ENCODE measurements around the gene BCAS1.

BCAS1 gene

DNA sequence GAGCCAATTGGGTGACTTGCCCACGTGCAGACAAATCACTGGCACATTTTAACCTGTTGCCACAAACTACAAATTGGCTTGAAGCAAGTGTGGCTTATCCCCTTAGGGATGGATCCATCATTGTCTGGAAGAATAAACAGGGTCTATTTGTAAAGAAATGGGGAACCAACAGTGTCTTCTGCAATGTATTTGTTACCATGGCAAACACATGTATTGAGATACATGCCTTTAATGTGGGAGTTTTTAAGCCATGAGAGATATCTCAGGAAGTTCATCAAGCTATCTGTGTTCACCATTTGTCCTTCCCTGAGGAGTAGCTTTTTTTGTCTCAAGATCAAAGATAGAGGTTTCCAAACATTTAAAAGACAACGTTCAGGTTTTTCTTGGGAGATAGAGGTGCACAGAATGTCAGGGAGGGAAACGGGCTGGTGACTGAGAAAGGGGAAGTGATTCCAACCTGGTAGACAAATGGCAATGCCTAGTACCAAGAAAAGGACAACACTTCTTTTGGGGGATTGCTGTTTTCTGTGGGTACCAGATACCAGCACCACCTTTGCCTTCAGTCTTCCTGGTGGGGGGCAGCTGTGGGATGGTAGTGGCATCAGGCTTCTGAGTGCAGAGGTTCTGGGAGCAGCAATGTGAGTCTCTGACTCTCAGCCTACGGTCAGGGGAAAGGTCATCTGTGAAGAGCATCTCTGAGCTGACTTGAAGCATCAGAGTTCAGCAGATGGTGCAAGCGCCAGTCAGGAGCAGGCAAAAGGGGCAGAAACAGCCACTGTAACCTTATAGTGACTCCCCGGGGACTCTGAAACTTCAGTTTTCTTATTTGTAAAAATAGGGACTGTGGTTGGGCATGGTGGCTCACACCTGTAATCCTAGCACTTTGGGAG lies 20.1 kb upstream of the BCAS1 start:
- DNase-seq (ENCODE audit: low read depth): no peak
- TF ChIP-seq, protein P1, sequence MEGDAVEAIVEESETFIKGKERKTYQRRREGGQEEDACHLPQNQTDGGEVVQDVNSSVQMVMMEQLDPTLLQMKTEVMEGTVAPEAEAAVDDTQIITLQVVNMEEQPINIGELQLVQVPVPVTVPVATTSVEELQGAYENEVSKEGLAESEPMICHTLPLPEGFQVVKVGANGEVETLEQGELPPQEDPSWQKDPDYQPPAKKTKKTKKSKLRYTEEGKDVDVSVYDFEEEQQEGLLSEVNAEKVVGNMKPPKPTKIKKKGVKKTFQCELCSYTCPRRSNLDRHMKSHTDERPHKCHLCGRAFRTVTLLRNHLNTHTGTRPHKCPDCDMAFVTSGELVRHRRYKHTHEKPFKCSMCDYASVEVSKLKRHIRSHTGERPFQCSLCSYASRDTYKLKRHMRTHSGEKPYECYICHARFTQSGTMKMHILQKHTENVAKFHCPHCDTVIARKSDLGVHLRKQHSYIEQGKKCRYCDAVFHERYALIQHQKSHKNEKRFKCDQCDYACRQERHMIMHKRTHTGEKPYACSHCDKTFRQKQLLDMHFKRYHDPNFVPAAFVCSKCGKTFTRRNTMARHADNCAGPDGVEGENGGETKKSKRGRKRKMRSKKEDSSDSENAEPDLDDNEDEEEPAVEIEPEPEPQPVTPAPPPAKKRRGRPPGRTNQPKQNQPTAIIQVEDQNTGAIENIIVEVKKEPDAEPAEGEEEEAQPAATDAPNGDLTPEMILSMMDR (IDR thresholded peaks at IDR 0.05; ENCODE audit: control insufficient read depth, extremely low read depth, insufficient read depth): no peak

DNA sequence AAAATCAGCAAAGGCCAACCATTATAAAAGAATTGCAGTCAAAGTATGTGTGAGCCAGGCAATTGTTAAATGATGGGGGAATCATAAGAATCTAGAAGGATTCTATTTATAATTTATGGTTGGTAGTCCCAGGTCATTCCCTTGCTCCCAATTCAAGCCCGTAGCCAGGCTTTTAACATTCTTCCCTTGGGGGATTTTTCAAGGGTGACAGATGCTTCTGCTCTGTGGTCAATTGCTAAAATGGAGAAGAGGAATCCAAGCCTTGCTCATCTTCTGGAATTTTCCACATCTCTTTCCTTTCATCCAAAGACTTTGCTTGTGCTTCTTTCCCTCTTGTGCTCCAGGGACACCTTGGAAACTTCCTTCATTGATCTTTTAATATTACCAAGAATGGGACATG lies 18.0 kb upstream of the BCAS1 start:
- DNase-seq (ENCODE audit: low read depth): no peak
- H3K4me3 ChIP-seq (ENCODE audit: low read depth, low read length): no peak overlapping the region
- TF ChIP-seq, protein P1 (IDR thresholded peaks at IDR 0.05; ENCODE audit: control insufficient read depth, extremely low read depth, insufficient read depth): no peak

More for the DNA sequence above, 20.1 kb upstream of the BCAS1 start:
- no peak overlapping the region for H3K4me3 ChIP-seq (ENCODE audit: low read depth, low read length)

DNA sequence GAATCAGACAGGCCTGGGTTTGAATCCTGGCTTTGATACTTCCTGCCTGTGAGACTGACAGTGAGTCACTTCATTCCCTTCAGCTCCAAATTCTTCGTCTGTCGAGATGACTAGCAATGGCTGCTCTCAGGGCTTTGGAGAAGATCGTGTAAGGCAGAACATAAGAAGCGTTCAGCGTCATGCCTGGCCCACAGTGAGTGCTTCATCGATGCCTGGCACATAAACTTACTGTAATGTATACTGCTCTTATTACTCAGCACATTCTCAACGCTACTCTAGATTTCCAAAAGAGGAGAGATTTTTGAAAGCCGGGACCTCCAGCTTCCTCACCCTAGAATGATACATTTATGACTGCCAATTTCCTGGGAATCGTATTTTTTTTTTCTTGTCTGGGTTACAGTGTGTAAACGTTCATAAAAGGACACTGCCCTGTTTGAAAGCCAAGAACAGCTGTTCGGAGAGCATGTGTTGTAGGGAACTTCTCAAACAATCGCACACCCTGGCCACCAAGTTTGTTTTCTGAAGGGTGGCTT lies 16.2 kb upstream of the BCAS1 start:
- TF ChIP-seq, protein P1 (IDR thresholded peaks at IDR 0.05; ENCODE audit: control insufficient read depth, extremely low read depth, insufficient read depth): no peak
- no peak for DNase-seq (ENCODE audit: low read depth)
- no peak overlapping the region for H3K4me3 ChIP-seq (ENCODE audit: low read depth, low read length)

DNA sequence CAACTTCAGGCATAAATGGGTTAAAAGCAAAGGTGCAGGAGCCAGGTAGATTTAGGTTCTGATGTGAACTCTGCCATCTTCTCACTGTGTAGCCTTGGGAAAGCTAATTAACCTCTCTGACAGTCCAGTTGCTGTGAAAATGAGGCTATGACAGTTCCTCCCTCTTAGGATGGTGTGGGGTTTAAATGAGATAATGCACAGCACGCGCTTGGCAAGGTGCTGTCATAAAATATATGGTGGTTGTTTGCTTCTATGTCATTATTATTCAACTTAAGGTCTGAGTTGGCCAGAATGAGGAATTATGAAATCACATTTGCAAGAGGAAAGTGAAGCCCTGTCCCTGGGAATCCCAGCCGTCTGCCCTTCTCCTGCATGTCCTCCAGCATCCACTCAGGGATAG lies 15.5 kb upstream of the BCAS1 start:
- no peak overlapping the region for H3K4me3 ChIP-seq (ENCODE audit: low read depth, low read length)
- TF ChIP-seq, protein P1 (IDR thresholded peaks at IDR 0.05; ENCODE audit: control insufficient read depth, extremely low read depth, insufficient read depth): no peak
- no peak for DNase-seq (ENCODE audit: low read depth)

DNA sequence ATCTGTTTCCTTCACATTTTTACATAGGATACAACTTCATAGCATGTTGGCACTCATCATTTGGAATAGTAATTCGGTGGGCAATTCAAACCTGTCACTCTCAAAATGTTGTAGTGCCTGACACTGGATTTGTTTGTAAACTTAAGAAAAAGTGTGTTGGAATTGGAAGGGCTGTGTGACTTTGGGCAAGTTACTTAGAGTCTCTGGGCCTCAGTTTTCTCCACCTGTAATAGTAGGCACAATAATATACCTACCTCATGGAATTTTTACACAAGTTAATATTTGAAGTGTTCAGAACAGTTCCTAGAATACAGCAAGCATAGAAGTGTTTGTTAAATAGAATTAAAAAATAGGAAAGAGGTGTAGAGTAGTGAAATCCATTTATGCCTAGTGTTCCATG lies 15.0 kb upstream of the BCAS1 start:
- TF ChIP-seq, protein P1 (IDR thresholded peaks at IDR 0.05; ENCODE audit: control insufficient read depth, extremely low read depth, insufficient read depth): no peak
- no peak overlapping the region for H3K4me3 ChIP-seq (ENCODE audit: low read depth, low read length)
- DNase-seq (ENCODE audit: low read depth): no peak

DNA sequence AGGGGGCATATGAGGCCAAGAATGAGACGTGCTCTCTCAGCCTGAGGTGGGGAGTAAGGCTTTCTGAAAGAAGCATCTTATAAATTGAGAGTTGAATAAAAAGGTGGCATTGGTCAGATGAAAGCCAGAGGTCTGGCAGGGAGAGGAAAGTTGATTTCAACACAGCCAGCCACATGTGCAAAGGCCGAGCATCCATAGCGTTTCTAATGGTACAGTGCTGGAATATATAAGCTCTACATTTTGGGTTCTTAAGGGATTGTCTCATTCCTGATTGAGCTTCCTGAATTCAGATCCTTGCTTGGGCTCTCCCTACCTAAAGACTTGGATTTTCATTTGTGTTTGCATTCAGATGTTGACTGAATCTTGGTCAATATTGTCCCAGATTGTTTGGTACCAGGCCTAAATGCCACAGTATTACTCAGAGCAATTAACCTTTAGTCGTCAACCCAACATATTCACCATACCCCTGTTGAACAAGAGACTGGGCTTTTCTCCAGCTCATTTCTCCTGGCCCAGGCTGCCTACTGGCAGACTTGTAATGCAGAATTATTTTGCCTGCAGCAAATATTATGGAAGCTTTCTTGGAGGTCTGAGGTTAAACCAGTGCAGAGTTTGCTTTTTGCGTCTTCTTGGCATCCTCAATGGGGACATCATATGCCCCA lies 14.5 kb upstream of the BCAS1 start:
- TF ChIP-seq, protein P1 (IDR thresholded peaks at IDR 0.05; ENCODE audit: control insufficient read depth, extremely low read depth, insufficient read depth): no peak
- peak; percentile 83 for DNase-seq (ENCODE audit: low read depth)

More for the DNA sequence above, 14.5 kb upstream of the BCAS1 start:
- H3K4me3 ChIP-seq (ENCODE audit: low read depth, low read length): no peak overlapping the region
